ENCODE measurements around the gene EPHA10. TPM values are rescaled to one million over a fixed set of nuclear protein-coding genes. Genes with fewer than 3 reads are reported as not detected.

The EPHA10 gene
- total RNA-seq, 4 donors from 2014 or later, result not detected

DNA sequence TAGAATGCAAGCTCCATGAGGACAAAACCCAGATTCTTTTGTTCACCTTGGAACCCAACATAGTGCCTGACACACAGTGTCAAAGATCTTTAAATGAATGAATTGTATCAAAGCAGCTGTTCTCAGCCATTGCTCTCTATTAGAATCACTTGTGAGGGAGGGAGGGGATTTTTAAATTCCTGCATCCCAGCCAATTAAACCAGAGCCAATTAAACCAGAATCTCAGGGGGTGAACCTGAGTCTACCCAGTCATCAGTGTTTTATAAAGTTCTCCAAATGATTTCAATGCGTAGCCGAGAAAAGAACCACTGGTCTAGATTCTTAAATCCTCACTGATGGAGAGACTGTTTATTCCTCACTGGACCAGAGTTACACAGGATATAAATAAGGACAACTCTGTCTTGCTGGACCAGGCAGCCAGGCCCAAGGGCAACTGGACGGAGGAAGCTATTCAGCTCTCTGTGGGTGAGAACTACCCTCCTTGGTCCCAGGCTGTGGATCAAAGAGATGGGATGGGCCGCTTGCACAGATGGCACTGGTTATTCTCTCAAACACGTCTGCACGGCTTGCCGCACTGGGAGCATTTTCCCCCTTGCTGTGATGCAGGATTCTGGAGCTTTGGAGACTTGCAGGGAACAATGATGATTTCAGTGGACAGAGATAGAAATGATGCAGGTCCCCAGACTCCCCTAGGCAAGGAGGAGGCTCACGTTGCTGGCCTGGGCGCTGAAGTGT lies 92.6 kb downstream of the EPHA10 start:
- TF ChIP-seq, protein P1, sequence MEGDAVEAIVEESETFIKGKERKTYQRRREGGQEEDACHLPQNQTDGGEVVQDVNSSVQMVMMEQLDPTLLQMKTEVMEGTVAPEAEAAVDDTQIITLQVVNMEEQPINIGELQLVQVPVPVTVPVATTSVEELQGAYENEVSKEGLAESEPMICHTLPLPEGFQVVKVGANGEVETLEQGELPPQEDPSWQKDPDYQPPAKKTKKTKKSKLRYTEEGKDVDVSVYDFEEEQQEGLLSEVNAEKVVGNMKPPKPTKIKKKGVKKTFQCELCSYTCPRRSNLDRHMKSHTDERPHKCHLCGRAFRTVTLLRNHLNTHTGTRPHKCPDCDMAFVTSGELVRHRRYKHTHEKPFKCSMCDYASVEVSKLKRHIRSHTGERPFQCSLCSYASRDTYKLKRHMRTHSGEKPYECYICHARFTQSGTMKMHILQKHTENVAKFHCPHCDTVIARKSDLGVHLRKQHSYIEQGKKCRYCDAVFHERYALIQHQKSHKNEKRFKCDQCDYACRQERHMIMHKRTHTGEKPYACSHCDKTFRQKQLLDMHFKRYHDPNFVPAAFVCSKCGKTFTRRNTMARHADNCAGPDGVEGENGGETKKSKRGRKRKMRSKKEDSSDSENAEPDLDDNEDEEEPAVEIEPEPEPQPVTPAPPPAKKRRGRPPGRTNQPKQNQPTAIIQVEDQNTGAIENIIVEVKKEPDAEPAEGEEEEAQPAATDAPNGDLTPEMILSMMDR (IDR thresholded peaks at IDR 0.05; ENCODE audit: low read depth), result no peak

DNA sequence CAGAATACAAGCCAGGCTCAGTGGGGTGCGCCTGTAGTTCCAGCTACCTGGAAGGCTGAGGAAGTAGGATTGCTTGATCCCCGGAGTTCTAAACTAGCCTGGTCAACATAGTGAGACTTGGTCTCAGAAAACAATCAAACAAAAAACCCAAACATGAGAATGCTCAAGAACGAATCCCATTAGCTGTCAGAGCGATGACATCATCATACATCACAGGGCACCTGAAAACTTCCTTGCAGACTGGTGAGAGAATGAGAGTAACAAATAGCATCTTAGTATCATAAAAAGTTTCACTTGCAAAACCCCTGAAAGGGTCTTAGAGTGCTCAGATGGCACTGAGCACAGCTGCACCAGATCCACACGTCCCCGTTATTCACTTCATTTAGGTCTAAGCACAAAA lies 93.7 kb downstream of the EPHA10 start:
- TF ChIP-seq, protein P1 (IDR thresholded peaks at IDR 0.05; ENCODE audit: low read depth), result no peak

DNA sequence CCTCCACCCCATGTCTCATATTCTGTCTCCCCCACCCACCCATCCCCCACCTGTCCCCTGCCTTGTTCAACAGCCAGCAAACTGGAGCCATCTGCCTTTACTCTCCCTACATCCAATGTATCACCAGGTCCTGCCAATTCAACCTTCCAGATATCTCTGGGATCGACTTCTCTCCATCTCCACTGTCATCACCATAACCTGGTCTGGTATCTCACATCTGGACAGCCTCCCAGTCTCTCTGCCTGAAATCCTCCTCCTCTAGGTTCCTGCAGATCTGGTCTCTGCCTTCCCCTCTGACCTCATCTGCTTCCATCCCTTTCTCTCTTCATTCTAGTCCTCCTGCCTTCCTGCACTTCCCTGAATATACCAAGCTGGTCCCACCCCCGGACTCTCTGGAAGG lies 94.8 kb downstream of the EPHA10 start:
- TF ChIP-seq, protein P1 (IDR thresholded peaks at IDR 0.05; ENCODE audit: low read depth), result no peak

DNA sequence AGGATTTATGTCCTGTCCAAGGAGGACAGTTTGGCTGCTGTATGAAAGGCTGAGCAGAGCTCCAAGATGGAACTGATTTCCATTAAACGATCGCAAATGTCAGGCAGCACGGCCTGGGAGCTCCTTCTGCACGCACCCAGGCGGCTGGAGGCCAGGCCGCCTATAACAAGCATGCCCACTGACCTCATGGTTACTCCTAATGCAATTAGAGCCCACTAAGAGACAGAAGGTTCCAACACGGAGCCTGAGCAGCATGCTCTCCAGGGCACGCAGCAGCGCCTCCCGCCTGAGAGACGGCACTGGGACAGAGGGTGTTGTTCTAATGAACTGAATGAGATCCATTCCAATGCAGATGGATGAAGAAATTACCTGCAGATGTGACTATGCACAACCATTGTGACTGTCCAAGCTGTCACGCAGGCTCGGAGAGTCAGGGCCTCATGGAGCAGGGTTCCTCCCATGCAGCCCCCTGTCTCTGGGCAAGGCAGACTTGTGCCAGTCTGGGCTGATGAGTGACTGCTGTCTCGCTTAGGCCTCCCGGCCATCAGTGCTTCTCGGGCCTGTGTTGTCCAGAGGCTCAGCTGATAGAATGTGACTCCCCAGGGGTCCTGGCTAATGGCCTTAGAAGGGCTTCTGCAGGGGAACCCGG lies 97.8 kb downstream of the EPHA10 start:
- TF ChIP-seq, protein P1 (IDR thresholded peaks at IDR 0.05; ENCODE audit: low read depth), result no peak

DNA sequence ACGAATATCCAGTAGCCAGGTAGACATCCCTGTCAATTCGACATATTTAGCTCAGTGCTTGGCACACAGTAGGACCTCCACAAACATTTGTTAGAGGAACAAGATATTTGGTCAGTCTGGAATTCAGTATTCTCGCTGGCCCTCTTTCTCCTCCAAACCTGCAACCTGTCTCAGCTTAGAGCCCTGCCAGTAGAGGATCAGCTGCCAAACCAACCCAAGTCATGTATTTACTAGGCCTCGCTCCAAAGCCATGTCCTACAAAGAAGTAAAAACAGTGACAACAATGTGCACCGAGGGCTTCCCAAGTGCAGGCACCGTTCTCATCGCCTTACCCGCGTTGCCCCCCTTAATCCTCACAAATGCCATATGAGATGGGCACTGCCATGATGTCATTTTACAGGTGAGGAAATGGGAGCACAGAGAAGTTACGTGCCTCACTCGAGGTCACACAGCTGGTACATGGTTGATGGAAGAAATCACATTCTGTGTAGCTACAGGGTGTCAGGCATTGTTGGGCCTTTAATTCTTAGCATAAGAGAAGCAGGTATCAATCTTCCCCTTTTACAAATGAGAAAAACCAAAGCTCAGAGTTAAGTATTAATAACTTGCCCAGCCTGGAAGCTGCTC lies 98.6 kb downstream of the EPHA10 start:
- TF ChIP-seq, protein P1 (IDR thresholded peaks at IDR 0.05; ENCODE audit: low read depth), result no peak

Small RNAs within 50 kb of the gene (small RNA-seq; reads per million reads assigned to genes)
- gene RF00019, result 0.49 reads per million

Other genes starting within 250 kb of the EPHA10 start
- gene SNIP1, start 210.8 kb downstream of the EPHA10 start, total RNA-seq, result 10 to 100 TPM in 3 of 4 donors, 1 to 10 TPM in 1; 9.8 to 18.1 (median 13.7) TPM
- gene DNALI1, start 208.2 kb downstream of the EPHA10 start, total RNA-seq, result 1 to 10 TPM; 1.3 to 4.2 (median 2.6) TPM
- gene GNL2, start 169.2 kb downstream of the EPHA10 start, total RNA-seq, result 10 to 100 TPM; 24.7 to 63.9 (median 36.9) TPM
- gene RSPO1, start 130.2 kb downstream of the EPHA10 start, total RNA-seq, result 1 to 10 TPM in 2 of 4 donors, not detected in 2; 1.5 to 9.9 TPM
- 1 to 10 TPM in 2 of 4 donors, under 1 TPM in 2; 0.57 to 1.3 (median 0.89) TPM for gene CDCA8, start 72.6 kb downstream of the EPHA10 start, total RNA-seq
- 1 to 10 TPM in 3 of 4 donors, under 1 TPM in 1; 0.98 to 1.9 (median 1.1) TPM for gene MANEAL, start 28.7 kb upstream of the EPHA10 start, total RNA-seq
- gene C1orf122, start 42.7 kb upstream of the EPHA10 start, total RNA-seq, result 10 to 100 TPM; 41.9 to 74.2 (median 57.9) TPM
- gene YRDC, start 43.1 kb upstream of the EPHA10 start, total RNA-seq, result 10 to 100 TPM in 1 of 4 donors, 1 to 10 TPM in 3; 7.0 to 10.1 (median 7.9) TPM
- 1 to 10 TPM; 5.7 to 6.8 (median 6.5) TPM for gene MTF1, start 94.5 kb upstream of the EPHA10 start, total RNA-seq
- gene INPP5B, start 181.9 kb upstream of the EPHA10 start, total RNA-seq, result 10 to 100 TPM; 21.4 to 47.5 (median 26.7) TPM
- gene SF3A3, start 224.9 kb upstream of the EPHA10 start, total RNA-seq, result 10 to 100 TPM; 35.2 to 51.5 (median 48.0) TPM
- 10 to 100 TPM in 2 of 4 donors, 1 to 10 TPM in 2; 8.8 to 14.6 (median 11.9) TPM for gene FHL3, start 240.4 kb upstream of the EPHA10 start, total RNA-seq
- 10 to 100 TPM; 15.1 to 40.4 (median 24.2) TPM for gene UTP11, start 247.6 kb upstream of the EPHA10 start, total RNA-seq

Data from subcutaneous adipose tissue (tissue), 4 donors.